Epithelial cell of proximal tubule (primary cell): ENCODE measurements around the gene TAF6L. TPM values are rescaled to one million over a fixed set of nuclear protein-coding genes. Genes with fewer than 3 reads are reported as not detected.

Source experiments
- DNase-seq: peaks from one replicate; pipeline ENCODE4 v3.0.0-alpha.2; 2011; ENCODE audit warnings: low read depth
- H3K4me3 ChIP-seq: 2 replicates; pipeline ENCODE4 v1.5.1; 2011; ENCODE audit warnings: low read depth, mild to moderate bottlenecking, low read length
- total RNA-seq: library from RNA; depleted of rRNA; stranded (reverse); fragments of >200 nt; gene quantifications from 2 replicates; pipeline ENCODE4 v1.2.3, GENCODE V29; 2015
- TF ChIP-seq, protein P1 (sequence below): conservative IDR thresholded peaks from 2 replicates; pipeline ENCODE4 v1.5.1; 2012; ENCODE audit warnings: low read depth, mild to moderate bottlenecking, low read length

Gene TAF6L
- total RNA-seq, 1 donor from 2014 or later, result 12.4 TPM

DNA sequence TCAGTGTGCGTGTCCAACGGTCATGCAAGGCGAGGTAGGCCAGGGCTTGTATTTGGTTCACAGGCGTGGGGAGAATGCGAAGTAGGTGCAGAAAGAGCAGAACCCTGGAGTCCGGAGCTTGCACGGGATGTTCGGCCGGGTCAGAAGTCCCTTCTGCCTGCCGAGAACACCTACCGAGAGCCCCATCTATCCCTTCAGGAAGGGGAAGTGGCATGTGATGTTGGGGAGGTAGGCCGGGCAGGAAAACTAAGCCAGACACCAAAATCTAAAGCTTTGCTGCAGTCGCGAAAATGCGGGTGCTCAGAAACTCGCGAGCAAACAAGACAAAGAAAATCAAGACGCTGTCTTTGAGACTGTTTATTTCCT is 435 bp upstream of the TAF6L start:
- peak overlapping the region; percentile 62 for H3K4me3 ChIP-seq
- TF ChIP-seq, protein P1, sequence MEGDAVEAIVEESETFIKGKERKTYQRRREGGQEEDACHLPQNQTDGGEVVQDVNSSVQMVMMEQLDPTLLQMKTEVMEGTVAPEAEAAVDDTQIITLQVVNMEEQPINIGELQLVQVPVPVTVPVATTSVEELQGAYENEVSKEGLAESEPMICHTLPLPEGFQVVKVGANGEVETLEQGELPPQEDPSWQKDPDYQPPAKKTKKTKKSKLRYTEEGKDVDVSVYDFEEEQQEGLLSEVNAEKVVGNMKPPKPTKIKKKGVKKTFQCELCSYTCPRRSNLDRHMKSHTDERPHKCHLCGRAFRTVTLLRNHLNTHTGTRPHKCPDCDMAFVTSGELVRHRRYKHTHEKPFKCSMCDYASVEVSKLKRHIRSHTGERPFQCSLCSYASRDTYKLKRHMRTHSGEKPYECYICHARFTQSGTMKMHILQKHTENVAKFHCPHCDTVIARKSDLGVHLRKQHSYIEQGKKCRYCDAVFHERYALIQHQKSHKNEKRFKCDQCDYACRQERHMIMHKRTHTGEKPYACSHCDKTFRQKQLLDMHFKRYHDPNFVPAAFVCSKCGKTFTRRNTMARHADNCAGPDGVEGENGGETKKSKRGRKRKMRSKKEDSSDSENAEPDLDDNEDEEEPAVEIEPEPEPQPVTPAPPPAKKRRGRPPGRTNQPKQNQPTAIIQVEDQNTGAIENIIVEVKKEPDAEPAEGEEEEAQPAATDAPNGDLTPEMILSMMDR, result no peak
- no peak for DNase-seq

DNA sequence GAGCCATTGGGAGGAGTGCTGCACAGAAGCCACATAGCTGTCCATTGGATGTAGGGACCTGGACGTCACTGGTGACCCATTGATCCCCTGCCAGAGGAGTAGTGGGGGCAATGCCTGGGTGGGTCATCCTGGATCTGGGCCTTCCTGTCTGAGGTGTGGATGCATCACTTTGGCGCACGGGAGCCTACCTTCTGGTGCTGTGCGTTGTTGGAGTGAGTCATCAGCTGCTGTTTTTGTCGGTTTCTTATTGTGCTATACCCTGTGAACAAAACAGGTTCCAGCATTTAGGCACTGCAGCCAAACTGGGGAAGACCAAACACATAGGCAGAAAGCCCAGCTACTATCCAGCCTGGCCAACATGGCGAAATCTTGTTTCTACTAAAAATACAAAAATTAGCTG is 3.2 kb downstream of the TAF6L start:
- no peak for DNase-seq
- no peak overlapping the region for H3K4me3 ChIP-seq
- TF ChIP-seq, protein P1, result no peak

DNA sequence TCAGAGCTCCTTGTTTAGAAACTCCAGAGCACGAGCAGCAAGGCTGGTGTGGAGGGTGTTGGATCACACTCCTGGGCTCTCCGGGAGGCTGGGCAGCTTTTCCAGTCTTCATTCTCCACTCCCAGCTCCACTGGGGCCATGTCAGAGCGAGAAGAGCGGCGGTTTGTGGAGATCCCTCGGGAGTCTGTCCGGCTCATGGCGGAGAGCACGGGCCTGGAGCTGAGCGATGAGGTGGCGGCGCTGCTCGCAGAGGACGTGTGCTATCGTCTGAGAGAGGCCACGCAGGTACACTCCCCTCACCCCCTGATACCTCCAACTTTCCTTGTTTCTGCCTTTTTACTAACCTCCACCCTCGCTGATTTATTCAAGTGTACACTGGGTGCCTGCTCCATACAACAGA is 4.5 kb downstream of the TAF6L start:
- no peak for DNase-seq
- TF ChIP-seq, protein P1, result no peak
- no peak overlapping the region for H3K4me3 ChIP-seq

DNA sequence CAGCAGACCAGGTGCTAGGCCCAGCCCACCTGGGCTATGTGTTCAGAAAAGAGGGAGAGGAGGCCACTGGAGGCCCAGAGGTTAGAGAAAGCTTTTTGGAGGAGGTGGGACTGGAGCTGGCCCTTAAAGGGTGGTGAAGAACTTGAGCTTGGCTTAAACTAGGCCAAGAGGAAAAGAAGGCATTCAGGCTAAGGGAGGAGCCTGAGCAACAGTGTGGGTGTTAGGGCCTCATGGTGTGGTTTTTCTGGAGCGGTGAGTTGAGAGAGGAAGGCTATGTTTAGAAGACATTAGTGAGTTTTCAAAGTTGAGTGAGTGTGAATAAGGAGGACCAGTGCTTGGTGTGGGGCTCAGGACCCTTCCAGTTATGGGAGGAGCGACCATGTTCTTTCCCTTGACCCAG is 6.2 kb downstream of the TAF6L start:
- TF ChIP-seq, protein P1, result no peak
- DNase-seq, result no peak
- H3K4me3 ChIP-seq, result no peak overlapping the region

DNA sequence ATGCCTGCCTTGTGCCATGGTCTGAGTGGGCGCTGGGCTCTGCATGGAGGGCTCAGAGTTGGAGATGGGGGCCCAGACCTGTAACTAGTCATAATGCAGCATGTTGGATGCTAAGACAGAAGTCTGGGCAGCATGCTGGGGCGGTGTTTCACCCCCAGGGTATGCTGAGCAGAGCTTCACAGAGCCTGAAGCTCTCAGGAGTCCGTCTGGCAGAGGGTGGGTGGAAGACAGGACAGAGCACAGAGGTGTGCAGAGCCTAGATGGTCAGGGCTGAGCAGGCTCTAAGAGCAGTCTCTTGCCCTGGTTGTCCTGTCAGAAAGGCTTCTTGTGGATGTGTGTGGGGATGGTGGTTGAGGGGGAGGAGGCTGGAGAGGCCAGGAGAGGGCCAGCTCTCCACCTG is 7.2 kb downstream of the TAF6L start:
- H3K4me3 ChIP-seq, result no peak overlapping the region
- DNase-seq, result no peak
- TF ChIP-seq, protein P1, result no peak

DNA sequence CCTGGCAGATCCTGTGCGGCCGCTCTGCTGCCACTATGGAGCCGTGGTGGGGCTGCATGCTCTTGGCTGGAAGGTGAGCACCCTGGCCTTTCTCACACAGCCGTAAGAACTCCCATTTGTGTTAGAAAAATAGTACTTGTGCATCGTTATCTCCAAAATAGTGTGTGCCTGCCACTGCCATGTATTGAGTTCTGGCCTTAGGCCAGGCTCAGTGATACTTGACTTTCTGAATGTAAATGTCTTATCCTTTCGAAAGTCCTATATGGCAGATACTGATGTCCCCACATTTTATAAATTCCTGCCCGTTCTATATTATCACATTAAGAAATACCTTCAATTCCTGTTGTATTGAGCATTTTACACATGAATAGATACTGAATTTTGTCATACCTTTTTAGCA is 11.6 kb downstream of the TAF6L start:
- TF ChIP-seq, protein P1, result no peak
- no peak for DNase-seq
- no peak overlapping the region for H3K4me3 ChIP-seq

DNA sequence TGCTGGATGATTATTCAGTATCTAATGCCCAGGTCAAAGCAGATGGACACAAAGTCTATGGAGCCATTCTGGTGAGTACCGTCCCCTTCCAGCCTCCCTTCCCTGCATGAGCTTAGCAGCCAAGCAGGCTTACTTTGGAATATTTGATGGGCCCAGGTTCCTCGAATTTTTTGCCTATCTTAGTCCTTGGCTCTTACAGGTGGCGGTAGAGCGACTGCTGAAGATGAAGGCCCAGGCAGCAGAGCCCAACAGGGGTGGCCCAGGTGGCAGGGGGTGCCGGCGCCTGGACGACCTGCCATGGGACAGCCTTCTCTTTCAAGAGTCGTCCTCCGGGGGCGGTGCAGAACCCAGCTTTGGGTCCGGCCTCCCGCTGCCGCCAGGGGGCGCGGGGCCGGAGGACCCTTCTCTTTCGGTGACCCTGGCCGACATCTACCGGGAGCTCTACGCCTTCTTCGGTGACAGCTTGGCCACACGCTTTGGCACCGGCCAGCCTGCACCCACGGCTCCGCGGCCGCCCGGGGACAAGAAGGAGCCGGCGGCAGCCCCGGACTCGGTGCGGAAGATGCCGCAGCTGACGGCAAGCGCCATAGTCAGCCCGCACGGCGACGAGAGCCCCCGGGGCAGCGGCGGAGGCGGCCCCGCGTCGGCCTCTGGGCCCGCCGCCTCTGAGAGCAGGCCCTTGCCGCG is 15.3 kb downstream of the TAF6L start:
- peak overlapping the region; percentile 93 for H3K4me3 ChIP-seq
- TF ChIP-seq, protein P1, result peak; percentile 93
- DNase-seq, result no peak
